ENCODE measurements around the gene CALD1.

DNA sequence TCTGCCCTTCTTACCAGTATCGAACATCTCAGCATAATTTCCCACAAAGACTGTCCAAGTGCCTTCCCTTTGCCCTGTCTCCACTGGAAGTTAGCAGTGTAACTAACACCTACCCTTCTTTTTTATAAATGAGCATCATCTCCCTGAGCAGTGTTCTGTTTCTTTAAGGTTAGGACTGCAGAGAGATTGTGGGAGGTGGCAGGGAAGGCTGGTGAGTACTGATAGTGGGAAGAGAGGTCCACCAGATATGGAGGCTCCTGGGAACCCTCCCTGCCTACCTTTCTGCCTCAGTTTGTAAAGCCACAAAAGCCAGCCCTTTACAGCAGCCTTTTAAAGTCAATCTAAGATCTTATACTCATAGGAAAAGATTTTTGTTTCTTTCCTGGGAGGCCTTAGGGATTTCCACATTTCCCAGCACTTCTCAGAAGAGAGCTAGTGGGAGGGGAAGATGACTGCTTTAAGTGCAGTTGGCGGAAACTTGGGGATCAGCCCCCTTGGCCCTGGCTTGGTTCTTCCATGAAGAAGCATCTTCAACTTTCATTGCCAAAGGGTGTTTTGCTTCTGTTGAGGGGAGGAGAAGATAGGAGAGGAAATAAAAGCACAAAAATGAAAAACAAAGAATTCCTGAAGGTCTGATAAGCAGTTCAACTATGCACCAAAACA lies 36.6 kb upstream of the CALD1 start:
- TF ChIP-seq, protein P1, sequence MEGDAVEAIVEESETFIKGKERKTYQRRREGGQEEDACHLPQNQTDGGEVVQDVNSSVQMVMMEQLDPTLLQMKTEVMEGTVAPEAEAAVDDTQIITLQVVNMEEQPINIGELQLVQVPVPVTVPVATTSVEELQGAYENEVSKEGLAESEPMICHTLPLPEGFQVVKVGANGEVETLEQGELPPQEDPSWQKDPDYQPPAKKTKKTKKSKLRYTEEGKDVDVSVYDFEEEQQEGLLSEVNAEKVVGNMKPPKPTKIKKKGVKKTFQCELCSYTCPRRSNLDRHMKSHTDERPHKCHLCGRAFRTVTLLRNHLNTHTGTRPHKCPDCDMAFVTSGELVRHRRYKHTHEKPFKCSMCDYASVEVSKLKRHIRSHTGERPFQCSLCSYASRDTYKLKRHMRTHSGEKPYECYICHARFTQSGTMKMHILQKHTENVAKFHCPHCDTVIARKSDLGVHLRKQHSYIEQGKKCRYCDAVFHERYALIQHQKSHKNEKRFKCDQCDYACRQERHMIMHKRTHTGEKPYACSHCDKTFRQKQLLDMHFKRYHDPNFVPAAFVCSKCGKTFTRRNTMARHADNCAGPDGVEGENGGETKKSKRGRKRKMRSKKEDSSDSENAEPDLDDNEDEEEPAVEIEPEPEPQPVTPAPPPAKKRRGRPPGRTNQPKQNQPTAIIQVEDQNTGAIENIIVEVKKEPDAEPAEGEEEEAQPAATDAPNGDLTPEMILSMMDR (conservative IDR thresholded peaks at IDR 0.05; ENCODE audit: low read depth in 2 of 2) = no peak
- TF ChIP-seq, protein P2, sequence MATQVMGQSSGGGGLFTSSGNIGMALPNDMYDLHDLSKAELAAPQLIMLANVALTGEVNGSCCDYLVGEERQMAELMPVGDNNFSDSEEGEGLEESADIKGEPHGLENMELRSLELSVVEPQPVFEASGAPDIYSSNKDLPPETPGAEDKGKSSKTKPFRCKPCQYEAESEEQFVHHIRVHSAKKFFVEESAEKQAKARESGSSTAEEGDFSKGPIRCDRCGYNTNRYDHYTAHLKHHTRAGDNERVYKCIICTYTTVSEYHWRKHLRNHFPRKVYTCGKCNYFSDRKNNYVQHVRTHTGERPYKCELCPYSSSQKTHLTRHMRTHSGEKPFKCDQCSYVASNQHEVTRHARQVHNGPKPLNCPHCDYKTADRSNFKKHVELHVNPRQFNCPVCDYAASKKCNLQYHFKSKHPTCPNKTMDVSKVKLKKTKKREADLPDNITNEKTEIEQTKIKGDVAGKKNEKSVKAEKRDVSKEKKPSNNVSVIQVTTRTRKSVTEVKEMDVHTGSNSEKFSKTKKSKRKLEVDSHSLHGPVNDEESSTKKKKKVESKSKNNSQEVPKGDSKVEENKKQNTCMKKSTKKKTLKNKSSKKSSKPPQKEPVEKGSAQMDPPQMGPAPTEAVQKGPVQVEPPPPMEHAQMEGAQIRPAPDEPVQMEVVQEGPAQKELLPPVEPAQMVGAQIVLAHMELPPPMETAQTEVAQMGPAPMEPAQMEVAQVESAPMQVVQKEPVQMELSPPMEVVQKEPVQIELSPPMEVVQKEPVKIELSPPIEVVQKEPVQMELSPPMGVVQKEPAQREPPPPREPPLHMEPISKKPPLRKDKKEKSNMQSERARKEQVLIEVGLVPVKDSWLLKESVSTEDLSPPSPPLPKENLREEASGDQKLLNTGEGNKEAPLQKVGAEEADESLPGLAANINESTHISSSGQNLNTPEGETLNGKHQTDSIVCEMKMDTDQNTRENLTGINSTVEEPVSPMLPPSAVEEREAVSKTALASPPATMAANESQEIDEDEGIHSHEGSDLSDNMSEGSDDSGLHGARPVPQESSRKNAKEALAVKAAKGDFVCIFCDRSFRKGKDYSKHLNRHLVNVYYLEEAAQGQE (IDR thresholded peaks at IDR 0.05; ENCODE audit: unreplicated experiment) = no peak
- no peak for TF ChIP-seq POLR2AphosphoS5 (IDR thresholded peaks at IDR 0.05; ENCODE audit: low read depth)

Measured in GM23338 (cell line).